ENCODE measurements around the gene FAHD2B. TPM values are rescaled to one million over a fixed set of nuclear protein-coding genes. Genes with fewer than 3 reads are reported as not detected.
"Not testable (repeated sequence)": the region's sequence is repeated elsewhere in the genome, so short reads cannot be mapped to it uniquely, and the experiment has no call there.

FAHD2B gene
- polyA plus RNA-seq, 1 donor from 2014 or later: 23.8 TPM

- not testable (repeated sequence) for H3K79me2 ChIP-seq (replicated peaks; ENCODE audit: insufficient read depth, low read length); H3K36me3 ChIP-seq (ENCODE audit: insufficient read depth, low read length); H3K4me2 ChIP-seq (ENCODE audit: low read length); H2AFZ ChIP-seq (ENCODE audit: low read depth, low read length); H3K9me2 ChIP-seq (ENCODE audit: insufficient read depth, low read length); H3K9ac ChIP-seq (ENCODE audit: low read length); H3K27me3 ChIP-seq (ENCODE audit: insufficient read depth, low read depth, low read length); H3K27ac ChIP-seq (ENCODE audit: low read length); H3F3A ChIP-seq (ENCODE audit: insufficient read depth, low read length, poor library complexity, severe bottlenecking); H3K9me3 ChIP-seq (ENCODE audit: low read length); H3K4me3 ChIP-seq (ENCODE audit: low read length); H4K20me1 ChIP-seq (ENCODE audit: insufficient read depth)
Observed at GRCh38 chr2:97062020-97062419, 32.7 kb downstream of the FAHD2B start.

DNA sequence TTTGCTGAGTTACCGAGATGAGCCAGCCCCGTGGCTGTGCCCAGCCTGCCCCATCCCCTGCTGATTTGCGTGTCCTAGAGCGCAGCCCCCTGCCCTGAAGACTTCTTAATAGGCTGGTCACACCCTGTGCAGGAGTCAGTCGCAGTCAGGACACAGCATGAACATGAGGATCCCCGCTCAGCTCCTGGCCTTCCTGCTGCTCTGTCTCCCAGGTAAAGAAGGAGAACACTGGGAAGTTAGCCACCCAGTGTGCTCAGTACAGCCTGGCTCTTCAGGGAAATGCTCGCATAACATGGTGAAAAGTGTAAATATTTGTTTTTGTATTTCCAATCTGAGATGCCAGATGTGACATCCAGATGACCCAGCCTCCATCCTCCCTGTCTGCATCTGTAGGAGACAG, 34.9 kb downstream of the FAHD2B start:
- H3K36me3 ChIP-seq (ENCODE audit: insufficient read depth, low read length); H3K9ac ChIP-seq (ENCODE audit: low read length); H3F3A ChIP-seq (ENCODE audit: insufficient read depth, low read length, poor library complexity, severe bottlenecking); H3K27me3 ChIP-seq (ENCODE audit: insufficient read depth, low read depth, low read length); H2AFZ ChIP-seq (ENCODE audit: low read depth, low read length); H4K20me1 ChIP-seq (ENCODE audit: insufficient read depth); H3K9me3 ChIP-seq (ENCODE audit: low read length); H3K4me2 ChIP-seq (ENCODE audit: low read length); H3K9me2 ChIP-seq (ENCODE audit: insufficient read depth, low read length); H3K79me2 ChIP-seq (replicated peaks; ENCODE audit: insufficient read depth, low read length); H3K27ac ChIP-seq (ENCODE audit: low read length); H3K4me3 ChIP-seq (ENCODE audit: low read length): not testable (repeated sequence)

DNA sequence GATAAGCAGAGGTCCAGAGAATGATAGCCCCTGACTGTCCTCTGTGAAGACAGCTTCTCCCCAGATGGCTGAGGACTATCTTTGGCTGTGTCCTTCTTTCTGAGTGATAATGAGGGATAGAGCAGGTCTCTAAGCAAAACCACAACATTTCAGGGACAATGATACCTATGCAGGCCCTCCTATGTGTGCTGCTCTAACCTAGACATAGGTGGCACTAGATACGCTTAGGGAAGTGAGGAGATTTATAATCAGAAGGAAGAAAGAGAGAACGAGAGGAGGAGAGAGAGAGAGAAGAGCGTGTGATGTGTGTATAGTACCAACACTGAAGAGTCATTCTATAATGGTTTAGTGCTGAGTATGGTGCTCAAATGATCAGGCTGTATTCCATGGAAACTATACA, 38.5 kb downstream of the FAHD2B start:
- not testable (repeated sequence) for H3K4me2 ChIP-seq (ENCODE audit: low read length); H3K9me2 ChIP-seq (ENCODE audit: insufficient read depth, low read length); H3K79me2 ChIP-seq (replicated peaks; ENCODE audit: insufficient read depth, low read length); H3K9ac ChIP-seq (ENCODE audit: low read length); H3F3A ChIP-seq (ENCODE audit: insufficient read depth, low read length, poor library complexity, severe bottlenecking); H4K20me1 ChIP-seq (ENCODE audit: insufficient read depth); H3K36me3 ChIP-seq (ENCODE audit: insufficient read depth, low read length); H3K27ac ChIP-seq (ENCODE audit: low read length); H3K4me3 ChIP-seq (ENCODE audit: low read length); H2AFZ ChIP-seq (ENCODE audit: low read depth, low read length); H3K9me3 ChIP-seq (ENCODE audit: low read length); H3K27me3 ChIP-seq (ENCODE audit: insufficient read depth, low read depth, low read length)

- H4K20me1 ChIP-seq (ENCODE audit: insufficient read depth); H3K9ac ChIP-seq (ENCODE audit: low read length); H3K9me3 ChIP-seq (ENCODE audit: low read length); H3K4me3 ChIP-seq (ENCODE audit: low read length); H3K27ac ChIP-seq (ENCODE audit: low read length); H3K4me2 ChIP-seq (ENCODE audit: low read length); H3K79me2 ChIP-seq (replicated peaks; ENCODE audit: insufficient read depth, low read length); H3F3A ChIP-seq (ENCODE audit: insufficient read depth, low read length, poor library complexity, severe bottlenecking); H2AFZ ChIP-seq (ENCODE audit: low read depth, low read length); H3K27me3 ChIP-seq (ENCODE audit: insufficient read depth, low read depth, low read length); H3K9me2 ChIP-seq (ENCODE audit: insufficient read depth, low read length); H3K36me3 ChIP-seq (ENCODE audit: insufficient read depth, low read length): not testable (repeated sequence)
Observed at GRCh38 chr2:97050032-97050431, 44.6 kb downstream of the FAHD2B start.

DNA sequence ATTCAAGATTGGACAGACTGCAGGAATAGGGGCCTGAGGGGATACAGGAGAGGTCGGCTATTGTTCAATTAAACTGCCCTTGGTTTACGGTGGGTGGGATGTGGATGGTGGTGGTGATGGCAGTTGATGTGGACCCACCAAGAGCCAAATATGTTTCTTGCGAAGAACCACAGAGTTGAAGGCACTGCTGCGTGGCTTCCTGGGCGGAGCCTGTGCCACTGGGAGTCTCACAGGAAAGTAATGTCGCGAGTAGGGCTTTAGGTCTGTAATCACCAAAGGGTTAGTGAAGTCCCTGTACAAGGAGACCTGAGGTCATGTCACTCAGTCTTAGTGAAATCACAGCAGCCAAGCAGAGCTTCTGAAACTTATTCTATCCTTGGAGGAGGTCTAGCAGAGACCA, 46.2 kb downstream of the FAHD2B start:
- not testable (repeated sequence) for H3K9me3 ChIP-seq (ENCODE audit: low read length); H4K20me1 ChIP-seq (ENCODE audit: insufficient read depth); H3K27me3 ChIP-seq (ENCODE audit: insufficient read depth, low read depth, low read length); H3F3A ChIP-seq (ENCODE audit: insufficient read depth, low read length, poor library complexity, severe bottlenecking); H3K9me2 ChIP-seq (ENCODE audit: insufficient read depth, low read length); H3K79me2 ChIP-seq (replicated peaks; ENCODE audit: insufficient read depth, low read length); H3K4me2 ChIP-seq (ENCODE audit: low read length); H3K27ac ChIP-seq (ENCODE audit: low read length); H2AFZ ChIP-seq (ENCODE audit: low read depth, low read length); H3K36me3 ChIP-seq (ENCODE audit: insufficient read depth, low read length); H3K9ac ChIP-seq (ENCODE audit: low read length); H3K4me3 ChIP-seq (ENCODE audit: low read length)

- H3K27me3 ChIP-seq (ENCODE audit: insufficient read depth, low read depth, low read length); H3K9ac ChIP-seq (ENCODE audit: low read length); H3K9me3 ChIP-seq (ENCODE audit: low read length); H4K20me1 ChIP-seq (ENCODE audit: insufficient read depth); H3K4me2 ChIP-seq (ENCODE audit: low read length); H3K79me2 ChIP-seq (replicated peaks; ENCODE audit: insufficient read depth, low read length); H3K27ac ChIP-seq (ENCODE audit: low read length); H3K36me3 ChIP-seq (ENCODE audit: insufficient read depth, low read length); H2AFZ ChIP-seq (ENCODE audit: low read depth, low read length); H3K9me2 ChIP-seq (ENCODE audit: insufficient read depth, low read length); H3K4me3 ChIP-seq (ENCODE audit: low read length); H3F3A ChIP-seq (ENCODE audit: insufficient read depth, low read length, poor library complexity, severe bottlenecking): not testable (repeated sequence)
Observed at GRCh38 chr2:97046676-97047075, 48.0 kb downstream of the FAHD2B start.

GRCh38 chr2:97045895-97046499, 48.7 kb downstream of the FAHD2B start:
- not testable (repeated sequence) for H3K4me3 ChIP-seq (ENCODE audit: low read length); H3K9me2 ChIP-seq (ENCODE audit: insufficient read depth, low read length); H3K4me2 ChIP-seq (ENCODE audit: low read length); H3K36me3 ChIP-seq (ENCODE audit: insufficient read depth, low read length); H3F3A ChIP-seq (ENCODE audit: insufficient read depth, low read length, poor library complexity, severe bottlenecking); H3K9me3 ChIP-seq (ENCODE audit: low read length); H3K27me3 ChIP-seq (ENCODE audit: insufficient read depth, low read depth, low read length); H4K20me1 ChIP-seq (ENCODE audit: insufficient read depth); H3K79me2 ChIP-seq (replicated peaks; ENCODE audit: insufficient read depth, low read length); H3K27ac ChIP-seq (ENCODE audit: low read length); H2AFZ ChIP-seq (ENCODE audit: low read depth, low read length); H3K9ac ChIP-seq (ENCODE audit: low read length)
